ENCODE results near the gene SLC9A6.

SLC9A6 gene

GRCh38 chrX:136047016-136047642, 61.9 kb downstream of the SLC9A6 start (continued):
- no peak for TF ChIP-seq REST (tag by site-specific recombination; IDR thresholded peaks at IDR 0.05)
- TF ChIP-seq ZNF146 (tag by site-specific recombination; IDR thresholded peaks at IDR 0.05) = peak; percentile 52
- TF ChIP-seq PATZ1 (tag by site-specific recombination; IDR thresholded peaks at IDR 0.05) = 0 out of 2 replicates have a peak, but pooled peaks have one; percentile 35
- TF ChIP-seq OVOL3 (tag by site-specific recombination; IDR thresholded peaks at IDR 0.05) = peak; percentile 88
- TF ChIP-seq ZNF658 (tag by site-specific recombination; IDR thresholded peaks at IDR 0.05) = no peak
- peak; percentile 69 for TF ChIP-seq ZNF24 (tag by site-specific recombination; IDR thresholded peaks at IDR 0.05)
- TF ChIP-seq SP2 (tag by site-specific recombination; IDR thresholded peaks at IDR 0.05) = no peak
- no peak for TF ChIP-seq ZNF341 (tag by site-specific recombination; IDR thresholded peaks at IDR 0.05; ENCODE audit: low read depth)
- TF ChIP-seq ZEB2 (tag by site-specific recombination; IDR thresholded peaks at IDR 0.05) = peak; percentile 90
- TF ChIP-seq ZBTB49 (tag by site-specific recombination; IDR thresholded peaks at IDR 0.05; ENCODE audit: low read depth) = no peak
- 0 out of 2 replicates have a peak, but pooled peaks have one; percentile 7 for TF ChIP-seq ZBTB17 (tag by site-specific recombination; IDR thresholded peaks at IDR 0.05)
- peak; percentile 39; the same call in 1 of the 2 replicates for TF ChIP-seq ZBTB1 (tag by site-specific recombination; IDR thresholded peaks at IDR 0.05)
- no peak for TF ChIP-seq ZNF174 (tag by site-specific recombination; IDR thresholded peaks at IDR 0.05)
- peak; percentile 97 for TF ChIP-seq WT1 (tag by site-specific recombination; IDR thresholded peaks at IDR 0.05)
- no peak for TF ChIP-seq ZNF707 (tag by site-specific recombination; IDR thresholded peaks at IDR 0.05)
- TF ChIP-seq ZNF561 (tag by site-specific recombination; IDR thresholded peaks at IDR 0.05; ENCODE audit: borderline replicate concordance) = peak; percentile 17; the same call in 1 of the 2 replicates
- TF ChIP-seq PRDM6 (tag by site-specific recombination; IDR thresholded peaks at IDR 0.05) = peak; percentile 79
- TF ChIP-seq ZNF426 (tag by site-specific recombination; IDR thresholded peaks at IDR 0.05) = no peak
- no peak for TF ChIP-seq HOXD13 (CRISPR knock-in tag; IDR thresholded peaks at IDR 0.05; ENCODE audit: borderline replicate concordance)
- no peak for TF ChIP-seq SCRT1 (tag by site-specific recombination; IDR thresholded peaks at IDR 0.05; ENCODE audit: borderline replicate concordance)
